Measurements from ENCODE around the gene MCEMP1. TPM values are rescaled to one million over a fixed set of nuclear protein-coding genes. Genes with fewer than 3 reads are reported as not detected.

The MCEMP1 gene
- total and polyA plus RNA-seq, 12 donors = 0.26 to 1.9 (median 0.53) TPM; not detected in 2

- intact Hi-C loops (cut with DNase I) = no loop called here
- no peaks in the 10 kb centered on the region for H3K9me3 ChIP-seq (replicated peaks in 1 of 3)
- WGBS, 4 donors = 49 to 54% (median 50%) methylated on average over 17 to 20 of the region's 20 CpGs
- no peaks in the 10 kb centered on the region for H3K36me3 ChIP-seq (replicated peaks in 1 of 2)
- no peak for DNase-seq
- H3K4me1 ChIP-seq (replicated peaks in 1 of 2) = no peaks in the 10 kb centered on the region
- peaks cover 5% of the 10 kb centered on the region for H3K27me3 ChIP-seq
- no peak within 1 kb of the TSS for H3K27ac ChIP-seq
- TF ChIP-seq CTCF (IDR thresholded peaks at IDR 0.05) = no peak
- TF ChIP-seq POLR2A (IDR thresholded peaks at IDR 0.05) = no peak
- H3K4me3 ChIP-seq = no peak within 1 kb of the TSS
Measured at GRCh38 chr19:7701654-7702457, 25.0 kb downstream of the MCEMP1 start, which contains the start of gene FCER2. Gene FCER2 (minus strand): TSS chr19:7702131. CDS start chr19:7699760, 2,371 bp downstream.

GRCh38 chr19:7703332-7703731, 26.4 kb downstream of the MCEMP1 start:
- Histone ChIP-seq H3K27ac (no peak overlapping the region), H3K36me3 (replicated peaks in 1 of 2) (no peaks in the 10 kb centered on the region), H3K4me1 (replicated peaks in 1 of 2) (no peaks in the 10 kb centered on the region), H3K9me3 (replicated peaks in 1 of 3) (no peaks in the 10 kb centered on the region), H3K27me3 (peaks cover 4% of the 10 kb centered on the region), H3K4me3 (no peak overlapping the region)
- 75 to 80% (median 76%) methylated on average over 8 of the region's 8 CpGs for WGBS, 4 donors
- intact Hi-C loops (cut with DNase I) = no loop called here
- TF ChIP-seq POLR2A (IDR thresholded peaks at IDR 0.05) = no peak
- TF ChIP-seq CTCF (IDR thresholded peaks at IDR 0.05) = no peak
- DNase-seq = no peak

GRCh38 chr19:7704280-7705060, 27.6 kb downstream of the MCEMP1 start:
- Histone ChIP-seq H3K9me3 (replicated peaks in 1 of 3) (no peaks in the 10 kb centered on the region), H3K27me3 (no peaks in the 10 kb centered on the region), H3K4me3 (no peak overlapping the region), H3K4me1 (replicated peaks in 1 of 2) (no peaks in the 10 kb centered on the region), H3K36me3 (replicated peaks in 1 of 2) (no peaks in the 10 kb centered on the region), H3K27ac (no peak overlapping the region)
- no peak for DNase-seq
- intact Hi-C loops (cut with DNase I) = no loop called here
- WGBS, 4 donors = 70 to 83% (median 73%) methylated on average over 6 of the region's 6 CpGs
- TF ChIP-seq POLR2A (IDR thresholded peaks at IDR 0.05) = no peak
- TF ChIP-seq CTCF (IDR thresholded peaks at IDR 0.05) = no peak

Data from adrenal gland (tissue), 12 donors.